H1 (cell line): ENCODE measurements around the gene SMIM24. TPM values are rescaled to one million over a fixed set of nuclear protein-coding genes. Genes with fewer than 3 reads are reported as not detected.

ENCODE experiments used
- CHD7 ChIP-seq: fragments of 300-600 bp; sonication (generic); IDR thresholded peaks from 2 replicates; pipeline ENCODE4 v1.7.1; 2012; ENCODE audit warnings: low read length, moderate library complexity, mild to moderate bottlenecking, inconsistent platforms; ENCODE audit not compliant: insufficient replicate concordance
- CREB1 ChIP-seq: IDR thresholded peaks from 2 replicates; pipeline ENCODE4 v1.6.1; 2012; ENCODE audit warnings: inconsistent platforms
- CTCF ChIP-seq, 3 experiments: IDR thresholded peaks; 1 replicate in 2 of 3; 2 replicates in 1 of 3; pipeline versions ENCODE4 v1.5.1 to v1.6.1; 2011; ENCODE audit warnings: low read length in 3 of 3, mild to moderate bottlenecking in 3 of 3, inconsistent platforms in 2 of 3, low read depth in 1 of 3, moderate library complexity in 1 of 3; ENCODE audit not compliant: insufficient read depth in 1 of 3; ENCODE audit errors: control extremely low read depth in 1 of 3
- JUND ChIP-seq: IDR thresholded peaks from 2 replicates; pipeline ENCODE4 v1.6.1; 2011; ENCODE audit warnings: mild to moderate bottlenecking, improper control_type of control experiment, low read length
- MAX ChIP-seq: IDR thresholded peaks from 2 replicates; pipeline ENCODE4 v1.6.1; 2012; ENCODE audit warnings: inconsistent platforms
- SIX5 ChIP-seq: IDR thresholded peaks from 2 replicates; pipeline ENCODE4 v1.6.1; 2011; ENCODE audit warnings: mild to moderate bottlenecking, low read depth, low read length
- SP2 ChIP-seq: IDR thresholded peaks from 2 replicates; pipeline ENCODE4 v1.6.1; 2012; ENCODE audit warnings: mild to moderate bottlenecking, low read length, inconsistent platforms
- SP4 ChIP-seq: IDR thresholded peaks from 2 replicates; pipeline ENCODE4 v1.6.1; 2012; ENCODE audit warnings: low read length, inconsistent platforms
- SRF ChIP-seq: IDR thresholded peaks from 2 replicates; pipeline ENCODE4 v1.6.1; 2011; ENCODE audit warnings: mild to moderate bottlenecking, low read depth, low read length, moderate library complexity
- TBP ChIP-seq: IDR thresholded peaks from 2 replicates; pipeline ENCODE4 v1.6.1; 2011; ENCODE audit warnings: low read depth, low read length, improper control_type of control experiment
- polyA plus RNA-seq, 7 experiments: library from polyadenylated mRNA; depleted of rRNA in 3 of 7; stranded (reverse) in 5 of 7; unstranded in 2 of 7; fragments of >200 nt in 5 of 7; fragments of 200-250 nt in 2 of 7; gene quantifications; 1 replicate in 5 of 7; 2 replicates in 1 of 7; 4 replicates in 1 of 7; pipeline versions ENCODE4 v1.2.1 to v1.2.3, GENCODE V29; 2011 to 2013; ENCODE audit warnings: missing spikeins in 2 of 7, mixed read lengths in 2 of 7
- total RNA-seq: library from RNA; stranded (reverse); fragmentation: NEBNext Ultra II Directional; extraction: Animal tissue kit (Norgen Biotek cat#: 25700); gene quantifications from 2 replicates; pipeline ENCODE4 v1.2.1, GENCODE V29; 2021

The SMIM24 gene
- total and polyA plus RNA-seq, 2 of the 8 experiments (the other 6 are each of a cell fraction or from before 2014, with no cell fraction given), result 3.8 to 4.5 TPM

- TF ChIP-seq CHD7 (no peak), TBP (no peak), CREB1 (no peak), SIX5 (no peak), CTCF (IDR thresholded peaks at IDR 0.05; ENCODE audit: control extremely low read depth in 1 of 3, insufficient read depth in 1 of 3, low read depth in 1 of 3, low read length in 3 of 3) (no peak), SP4 (no peak), SP2 (no peak), SRF (no peak), JUND (no peak), MAX (no peak)
Observed at GRCh38 chr19:3504735-3505134, 24.4 kb upstream of the SMIM24 start (continued).
